ENCODE data around the gene LANCL3.
A peak's percentile ranks its signal among the peaks of the same experiment; 100 is the strongest.

Gene LANCL3

DNA sequence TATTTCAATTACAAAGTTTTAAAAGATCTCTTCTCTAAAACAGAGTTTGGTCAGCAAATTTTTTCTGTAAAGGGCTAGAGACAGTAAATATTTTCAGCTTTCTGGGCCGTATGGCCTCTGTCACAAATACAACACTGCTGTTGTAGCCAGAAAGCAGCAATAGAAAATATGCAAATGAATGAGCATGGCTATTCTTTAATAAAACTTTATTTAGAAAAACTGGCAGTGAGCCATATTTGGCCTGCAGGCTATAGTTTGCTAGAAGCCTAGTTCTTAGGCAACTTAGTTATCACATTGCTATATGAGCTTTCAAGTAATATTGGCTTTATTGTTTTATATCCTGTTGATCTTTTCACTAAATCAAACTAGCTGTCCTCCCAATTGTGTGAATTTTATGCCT lies 87.6 kb downstream of the LANCL3 start:
- Histone ChIP-seq H3K4me3 (replicated peaks; ENCODE audit: insufficient read depth, low read length) (no peak overlapping the region), H3K27me3 (ENCODE audit: insufficient read depth, poor library complexity, severe bottlenecking) (no peaks in the 10 kb centered on the region), H3K27ac (replicated peaks) (no peak overlapping the region)
- TF ChIP-seq, protein P1, sequence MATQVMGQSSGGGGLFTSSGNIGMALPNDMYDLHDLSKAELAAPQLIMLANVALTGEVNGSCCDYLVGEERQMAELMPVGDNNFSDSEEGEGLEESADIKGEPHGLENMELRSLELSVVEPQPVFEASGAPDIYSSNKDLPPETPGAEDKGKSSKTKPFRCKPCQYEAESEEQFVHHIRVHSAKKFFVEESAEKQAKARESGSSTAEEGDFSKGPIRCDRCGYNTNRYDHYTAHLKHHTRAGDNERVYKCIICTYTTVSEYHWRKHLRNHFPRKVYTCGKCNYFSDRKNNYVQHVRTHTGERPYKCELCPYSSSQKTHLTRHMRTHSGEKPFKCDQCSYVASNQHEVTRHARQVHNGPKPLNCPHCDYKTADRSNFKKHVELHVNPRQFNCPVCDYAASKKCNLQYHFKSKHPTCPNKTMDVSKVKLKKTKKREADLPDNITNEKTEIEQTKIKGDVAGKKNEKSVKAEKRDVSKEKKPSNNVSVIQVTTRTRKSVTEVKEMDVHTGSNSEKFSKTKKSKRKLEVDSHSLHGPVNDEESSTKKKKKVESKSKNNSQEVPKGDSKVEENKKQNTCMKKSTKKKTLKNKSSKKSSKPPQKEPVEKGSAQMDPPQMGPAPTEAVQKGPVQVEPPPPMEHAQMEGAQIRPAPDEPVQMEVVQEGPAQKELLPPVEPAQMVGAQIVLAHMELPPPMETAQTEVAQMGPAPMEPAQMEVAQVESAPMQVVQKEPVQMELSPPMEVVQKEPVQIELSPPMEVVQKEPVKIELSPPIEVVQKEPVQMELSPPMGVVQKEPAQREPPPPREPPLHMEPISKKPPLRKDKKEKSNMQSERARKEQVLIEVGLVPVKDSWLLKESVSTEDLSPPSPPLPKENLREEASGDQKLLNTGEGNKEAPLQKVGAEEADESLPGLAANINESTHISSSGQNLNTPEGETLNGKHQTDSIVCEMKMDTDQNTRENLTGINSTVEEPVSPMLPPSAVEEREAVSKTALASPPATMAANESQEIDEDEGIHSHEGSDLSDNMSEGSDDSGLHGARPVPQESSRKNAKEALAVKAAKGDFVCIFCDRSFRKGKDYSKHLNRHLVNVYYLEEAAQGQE (IDR thresholded peaks at IDR 0.05; ENCODE audit: insufficient replicate concordance, low read depth): no peak
- DNase-seq (ENCODE audit: low read depth in 1 of 2, low spot score in 1 of 2): no peak

- DNase-seq (ENCODE audit: low read depth in 1 of 2, low spot score in 1 of 2): peak; percentile 47 to 69
- no peaks in the 10 kb centered on the region for H3K27me3 ChIP-seq (ENCODE audit: insufficient read depth, poor library complexity, severe bottlenecking)
- no peak overlapping the region for H3K4me3 ChIP-seq (replicated peaks; ENCODE audit: insufficient read depth, low read length)
- TF ChIP-seq POLR2AphosphoS5 (IDR thresholded peaks at IDR 0.05; ENCODE audit: low read depth) (no peak), SPI1 (IDR thresholded peaks at IDR 0.05; ENCODE audit: borderline replicate concordance, low read depth) (no peak), GABPA (IDR thresholded peaks at IDR 0.05; ENCODE audit: low read depth) (no peak)
- TF ChIP-seq, protein P2, sequence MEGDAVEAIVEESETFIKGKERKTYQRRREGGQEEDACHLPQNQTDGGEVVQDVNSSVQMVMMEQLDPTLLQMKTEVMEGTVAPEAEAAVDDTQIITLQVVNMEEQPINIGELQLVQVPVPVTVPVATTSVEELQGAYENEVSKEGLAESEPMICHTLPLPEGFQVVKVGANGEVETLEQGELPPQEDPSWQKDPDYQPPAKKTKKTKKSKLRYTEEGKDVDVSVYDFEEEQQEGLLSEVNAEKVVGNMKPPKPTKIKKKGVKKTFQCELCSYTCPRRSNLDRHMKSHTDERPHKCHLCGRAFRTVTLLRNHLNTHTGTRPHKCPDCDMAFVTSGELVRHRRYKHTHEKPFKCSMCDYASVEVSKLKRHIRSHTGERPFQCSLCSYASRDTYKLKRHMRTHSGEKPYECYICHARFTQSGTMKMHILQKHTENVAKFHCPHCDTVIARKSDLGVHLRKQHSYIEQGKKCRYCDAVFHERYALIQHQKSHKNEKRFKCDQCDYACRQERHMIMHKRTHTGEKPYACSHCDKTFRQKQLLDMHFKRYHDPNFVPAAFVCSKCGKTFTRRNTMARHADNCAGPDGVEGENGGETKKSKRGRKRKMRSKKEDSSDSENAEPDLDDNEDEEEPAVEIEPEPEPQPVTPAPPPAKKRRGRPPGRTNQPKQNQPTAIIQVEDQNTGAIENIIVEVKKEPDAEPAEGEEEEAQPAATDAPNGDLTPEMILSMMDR (IDR thresholded peaks at IDR 0.05; ENCODE audit: insufficient read depth, low read length): no peak
- TF ChIP-seq, protein P1 (IDR thresholded peaks at IDR 0.05; ENCODE audit: insufficient replicate concordance, low read depth): no peak
- no peak overlapping the region for H3K27ac ChIP-seq (replicated peaks)
These were observed 90.7 kb downstream of the LANCL3 start for GRCh38 chrX:37662181-37662580.

GRCh38 chrX:37666516-37666915 lies 95.1 kb downstream of the LANCL3 start:
- Histone ChIP-seq H3K4me3 (replicated peaks; ENCODE audit: insufficient read depth, low read length) (no peak overlapping the region), H3K27ac (replicated peaks) (no peak overlapping the region), H3K27me3 (ENCODE audit: insufficient read depth, poor library complexity, severe bottlenecking) (no peaks in the 10 kb centered on the region)
- no peak for TF ChIP-seq GABPA (IDR thresholded peaks at IDR 0.05; ENCODE audit: low read depth)
- TF ChIP-seq, protein P2 (IDR thresholded peaks at IDR 0.05; ENCODE audit: insufficient read depth, low read length): no peak
- TF ChIP-seq SPI1 (IDR thresholded peaks at IDR 0.05; ENCODE audit: borderline replicate concordance, low read depth): no peak
- TF ChIP-seq, protein P1 (IDR thresholded peaks at IDR 0.05; ENCODE audit: insufficient replicate concordance, low read depth): no peak
- no peak for TF ChIP-seq POLR2AphosphoS5 (IDR thresholded peaks at IDR 0.05; ENCODE audit: low read depth)
- no peak for DNase-seq (ENCODE audit: low read depth in 1 of 2, low spot score in 1 of 2)

GRCh38 chrX:37667141-37667540 lies 95.7 kb downstream of the LANCL3 start:
- Histone ChIP-seq H3K27me3 (ENCODE audit: insufficient read depth, poor library complexity, severe bottlenecking) (no peaks in the 10 kb centered on the region), H3K4me3 (replicated peaks; ENCODE audit: insufficient read depth, low read length) (no peak overlapping the region), H3K27ac (replicated peaks) (no peak overlapping the region)
- no peak for DNase-seq (ENCODE audit: low read depth in 1 of 2, low spot score in 1 of 2)
- TF ChIP-seq GABPA (IDR thresholded peaks at IDR 0.05; ENCODE audit: low read depth): no peak
- TF ChIP-seq, protein P2 (IDR thresholded peaks at IDR 0.05; ENCODE audit: insufficient read depth, low read length): no peak
- no peak for TF ChIP-seq POLR2AphosphoS5 (IDR thresholded peaks at IDR 0.05; ENCODE audit: low read depth)
- TF ChIP-seq, protein P1 (IDR thresholded peaks at IDR 0.05; ENCODE audit: insufficient replicate concordance, low read depth): no peak
- no peak for TF ChIP-seq SPI1 (IDR thresholded peaks at IDR 0.05; ENCODE audit: borderline replicate concordance, low read depth)

Data from HL-60 (cell line).